Panc1 (cell line): ENCODE results near the gene STX12. TPM values are rescaled to one million over a fixed set of nuclear protein-coding genes. Genes with fewer than 3 reads are reported as not detected.
"Not testable (repeated sequence)": the region's sequence is repeated elsewhere in the genome, so short reads cannot be mapped to it uniquely, and the experiment has no call there.

ENCODE experiments used
- ATAC-seq: fragments of 200-7000 bp; cut with Tn5 transposase; 2 replicates; pipeline ENCODE4 v1.9.1; 2020; ENCODE audit warnings: mild to moderate bottlenecking, moderate library complexity
- BruUV-seq: library from RNA; stranded (reverse); fragments of 400-500 nt; replicated peaks from 2 replicates; lab custom pipeline; 2021; lab: Mats Ljungman, UMichigan
- CTCF ChIA-PET: fragments of 300-600 bp; sonication (Branson Sonifier 250); formaldehyde crosslinking; loops from one replicate; lab custom pipeline; 2022; ENCODE audit warnings: antibody characterized with exemption; lab: Charles Lee
- POLR2A ChIA-PET: fragments of 300-600 bp; sonication (Branson Sonifier 250); formaldehyde crosslinking; loops from one replicate; lab custom pipeline; 2022; ENCODE audit warnings: antibody characterized with exemption; lab: Charles Lee
- DNase-seq: peaks from one replicate; pipeline ENCODE4 v3.0.0-alpha.2; 2010; ENCODE audit warnings: low read depth, low spot score
- H3K27ac ChIP-seq: 2 replicates; pipeline ENCODE4 v1.5.1; 2011; ENCODE audit warnings: mild to moderate bottlenecking, low read length, inconsistent platforms
- H3K27me3 ChIP-seq: fragments of 200-500 bp; sonication (Bioruptor generic); 2 replicates; pipeline ENCODE4 v1.6.0; 2014; ENCODE audit warnings: low read length, inconsistent platforms; ENCODE audit not compliant: control insufficient read depth, insufficient read depth
- H3K36me3 ChIP-seq: fragments of 200-500 bp; sonication (Bioruptor generic); 2 replicates; pipeline ENCODE4 v1.5.1; 2014; ENCODE audit warnings: inconsistent platforms, mild to moderate bottlenecking, low read length, moderate library complexity; ENCODE audit not compliant: control insufficient read depth, insufficient read depth
- H3K4me1 ChIP-seq: 2 replicates; pipeline ENCODE4 v1.5.1; 2011; ENCODE audit warnings: inconsistent platforms, mild to moderate bottlenecking, low read length, moderate library complexity; ENCODE audit not compliant: control insufficient read depth, insufficient read depth
- H3K4me3 ChIP-seq, 2 experiments: 2 replicates each; pipeline ENCODE4 v1.5.1; 2011 to 2012; ENCODE audit warnings: low read depth in 2 of 2, low read length in 2 of 2, mild to moderate bottlenecking in 2 of 2, inconsistent platforms in 1 of 2, moderate library complexity in 1 of 2
- H3K9me3 ChIP-seq: fragments of 200-500 bp; sonication (Bioruptor generic); 2 replicates; pipeline ENCODE4 v1.5.1; 2014; ENCODE audit warnings: low read depth, mild to moderate bottlenecking, inconsistent platforms, low read length, moderate library complexity; ENCODE audit not compliant: control insufficient read depth, insufficient read depth
- CTCF ChIP-seq: fragments of 450-650 bp; IDR thresholded peaks from 2 replicates; pipeline ENCODE4 v1.5.1; 2017; ENCODE audit warnings: mild to moderate bottlenecking
- POLR2AphosphoS5 ChIP-seq: IDR thresholded peaks from 2 replicates; pipeline ENCODE4 v1.6.1; 2012; ENCODE audit warnings: mild to moderate bottlenecking, low read depth, low read length, moderate library complexity
- REST ChIP-seq, 2 experiments: IDR thresholded peaks; 2 replicates each; pipeline ENCODE4 v1.6.1; 2011 to 2012; ENCODE audit warnings: low read depth in 2 of 2, control low read depth in 1 of 2, low read length in 1 of 2, mild to moderate bottlenecking in 1 of 2, moderate library complexity in 1 of 2; ENCODE audit not compliant: insufficient read depth in 1 of 2
- SIN3A ChIP-seq: IDR thresholded peaks from 2 replicates; pipeline ENCODE4 v1.6.1; 2012; ENCODE audit warnings: low read depth, mild to moderate bottlenecking, low read length, moderate library complexity, borderline replicate concordance; ENCODE audit not compliant: insufficient read depth
- TCF7L2 ChIP-seq: IDR thresholded peaks from 2 replicates; pipeline ENCODE4 v1.6.1; 2011; ENCODE audit warnings: mild to moderate bottlenecking, low read depth, low read length, inconsistent platforms
- in situ Hi-C: cut with HindIII; loops from 2 replicates; pipeline ENCODE4 v1.10.0; 2016; ENCODE audit warnings: low sequenced_read_pairs, low pct_unique_long_range_greater_than_20kb
- intact Hi-C: fragments of 100-400 bp; cut with micrococcal nuclease; formaldehyde crosslinking; loops from one replicate; pipeline ENCODE4 v1.10.0; 2022; ENCODE audit not compliant: unreplicated experiment
- total RNA-seq: library from RNA; stranded (reverse); gene quantifications from one replicate; pipeline ENCODE4 v1.2.1, GENCODE V29; 2021; ENCODE audit not compliant: unreplicated experiment

Gene STX12
- total RNA-seq, 1 experiment from 2014 or later, result 25.3 TPM

GRCh38 chr1:27789540-27790041 lies 16.6 kb downstream of the STX12 start:
- no peak for DNase-seq
- H3K27me3 ChIP-seq, result no peaks in the 10 kb centered on the region

GRCh38 chr1:27790270-27790669 lies 17.3 kb downstream of the STX12 start:
- CTCF ChIA-PET, POLR2A ChIA-PET: not testable (repeated sequence)

More at GRCh38 chr1:27789540-27790041, 16.6 kb downstream of the STX12 start:
- no TSS peak for BruUV-seq
- Histone ChIP-seq H3K36me3 (no peaks in the 10 kb centered on the region), H3K4me3 (no peak overlapping the region), H3K4me1 (no peaks in the 10 kb centered on the region), H3K9me3 (no peaks in the 10 kb centered on the region), H3K27ac (no peak overlapping the region)
- ChIA-PET CTCF (no interaction called here), POLR2A (no interaction called here)
- intact Hi-C loops, result no loop called here
- ATAC-seq, result no peak
- no peak for TF ChIP-seq SIN3A
- TF ChIP-seq REST (IDR thresholded peaks at IDR 0.05; ENCODE audit: insufficient read depth in 1 of 2, low read depth in 2 of 2, low read length in 1 of 2), result no peak
- TF ChIP-seq POLR2AphosphoS5, result no peak
- TF ChIP-seq TCF7L2, result no peak
- no peak for TF ChIP-seq CTCF
- in situ Hi-C loops, result no loop called here

GRCh38 chr1:27795601-27796000 lies 22.6 kb downstream of the STX12 start:
- H3K27me3 ChIP-seq, result no peaks in the 10 kb centered on the region
- H3K27ac ChIP-seq, result no peak overlapping the region
- no peaks in the 10 kb centered on the region for H3K4me1 ChIP-seq
- ATAC-seq, result no peak
- DNase-seq, result no peak
- in situ Hi-C loops (no loop called here), intact Hi-C loops (no loop called here)
- TF ChIP-seq REST (IDR thresholded peaks at IDR 0.05; ENCODE audit: insufficient read depth in 1 of 2, low read depth in 2 of 2, low read length in 1 of 2) (no peak), TCF7L2 (no peak), POLR2AphosphoS5 (no peak), SIN3A (no peak), CTCF (no peak)
- ChIA-PET POLR2A (no interaction called here), CTCF (no interaction called here)
- BruUV-seq, result no TSS peak
- H3K36me3 ChIP-seq, result no peaks in the 10 kb centered on the region; the same call in 1 of the 2 replicates
- no peaks in the 10 kb centered on the region for H3K9me3 ChIP-seq
- no peak overlapping the region for H3K4me3 ChIP-seq

More at GRCh38 chr1:27790270-27790669, 17.3 kb downstream of the STX12 start:
- H3K27me3 ChIP-seq, intact Hi-C loops, H3K4me1 ChIP-seq, H3K27ac ChIP-seq, in situ Hi-C loops, H3K9me3 ChIP-seq, BruUV-seq, DNase-seq, H3K4me3 ChIP-seq, ATAC-seq, H3K36me3 ChIP-seq: not testable (repeated sequence)
